HL-60 (cell line): Measurements from ENCODE around the gene RASSF5.

Experiments used
- DNase-seq, 2 experiments: peaks; one replicate each; pipeline ENCODE4 v3.0.0-alpha.2; 2010 to 2020; ENCODE audit warnings: low read depth in 1 of 2, low spot score in 1 of 2
- H3K27ac ChIP-seq: fragments of 250-450 bp; sonication (Bioruptor Pico); replicated peaks from 2 replicates; pipeline ENCODE4 v1.5.1; 2020; ENCODE audit warnings: mild to moderate bottlenecking, moderate library complexity
- H3K27me3 ChIP-seq: fragments of 250-450 bp; sonication (Bioruptor Pico); 2 replicates; pipeline ENCODE4 v1.5.1; 2021; ENCODE audit warnings: mild to moderate bottlenecking, moderate library complexity; ENCODE audit not compliant: insufficient read depth, poor library complexity, severe bottlenecking
- H3K4me3 ChIP-seq: replicated peaks from 2 replicates; pipeline ENCODE4 v1.5.1; 2011; ENCODE audit warnings: mild to moderate bottlenecking, control low read depth, low read length; ENCODE audit not compliant: insufficient read depth
- CTCF ChIP-seq: IDR thresholded peaks from one replicate; pipeline ENCODE4 v1.5.1; 2011; ENCODE audit warnings: low read length, control low read depth, inconsistent platforms; ENCODE audit not compliant: insufficient read depth
- GABPA ChIP-seq: IDR thresholded peaks from 2 replicates; pipeline ENCODE4 v1.6.1; 2012; ENCODE audit warnings: low read depth
- POLR2AphosphoS5 ChIP-seq: IDR thresholded peaks from 2 replicates; pipeline ENCODE4 v1.6.1; 2012; ENCODE audit warnings: low read depth
- REST ChIP-seq: IDR thresholded peaks from 2 replicates; pipeline ENCODE4 v1.6.1; 2012; ENCODE audit warnings: low read depth; ENCODE audit not compliant: insufficient replicate concordance
- SPI1 ChIP-seq: IDR thresholded peaks from 2 replicates; pipeline ENCODE4 v1.6.1; 2012; ENCODE audit warnings: low read depth, mild to moderate bottlenecking, borderline replicate concordance

Gene RASSF5

GRCh38 chr1:206569556-206569955 lies 62.2 kb downstream of the RASSF5 start:
- Histone ChIP-seq H3K27me3 (no peaks in the 10 kb centered on the region), H3K27ac (no peak overlapping the region), H3K4me3 (no peak overlapping the region)
- no peak for DNase-seq
- TF ChIP-seq SPI1 (no peak), POLR2AphosphoS5 (no peak), CTCF (no peak), GABPA (no peak), REST (no peak)

DNA sequence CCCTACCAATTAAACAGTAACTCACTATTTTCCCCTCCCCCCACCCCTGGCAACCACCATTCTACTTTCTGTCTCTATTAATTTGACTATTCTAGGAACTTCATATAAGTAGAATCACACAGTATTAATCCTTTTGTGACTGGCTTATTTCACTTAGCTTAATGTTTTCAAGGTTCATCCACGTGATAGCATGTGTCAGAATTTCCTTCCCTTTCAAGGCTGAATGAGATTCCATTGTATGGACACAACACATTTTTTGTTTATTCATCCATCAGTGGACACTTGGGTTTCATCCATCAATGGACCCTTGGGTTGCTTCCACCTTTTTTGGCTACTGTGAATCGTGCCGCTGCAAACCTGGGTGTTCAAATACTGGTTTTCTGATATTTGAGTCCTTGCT lies 63.2 kb downstream of the RASSF5 start:
- no peak overlapping the region for H3K4me3 ChIP-seq
- H3K27me3 ChIP-seq = no peaks in the 10 kb centered on the region
- no peak for DNase-seq
- TF ChIP-seq GABPA = no peak
- no peak overlapping the region for H3K27ac ChIP-seq

DNA sequence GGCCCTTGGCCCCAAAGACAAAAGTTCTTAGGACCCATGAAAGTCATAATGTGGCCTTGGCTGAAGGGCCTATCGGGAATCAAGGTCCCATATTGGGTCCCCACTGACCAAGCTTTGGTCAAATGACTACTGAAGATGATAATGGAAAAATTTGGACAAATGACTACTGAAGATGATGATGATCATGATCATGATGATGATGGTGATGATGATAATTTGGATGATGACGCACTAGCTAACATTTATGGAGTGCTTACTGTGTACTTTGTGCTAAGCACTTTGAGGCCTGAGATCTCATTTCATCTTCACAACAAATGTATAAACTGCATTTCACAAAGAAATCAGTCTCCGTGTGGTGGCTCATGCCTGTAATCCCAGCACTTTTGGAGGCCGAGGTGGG lies 65.5 kb downstream of the RASSF5 start:
- DNase-seq = no peak
- H3K4me3 ChIP-seq = no peak overlapping the region
- TF ChIP-seq POLR2AphosphoS5 (no peak), GABPA (no peak), CTCF (no peak), REST (no peak), SPI1 (no peak)
- H3K27ac ChIP-seq = no peak overlapping the region
- H3K27me3 ChIP-seq = no peaks in the 10 kb centered on the region

- Histone ChIP-seq H3K27ac (no peak overlapping the region), H3K27me3 (no peaks in the 10 kb centered on the region), H3K4me3 (no peak overlapping the region)
- DNase-seq = peak; percentile 45 to 58
- peak; percentile 63; the same call in 1 of the 2 replicates for TF ChIP-seq POLR2AphosphoS5
- no peak for TF ChIP-seq REST
- TF ChIP-seq GABPA = no peak
Measured at GRCh38 chr1:206573319-206573718, 66.0 kb downstream of the RASSF5 start.
